Smooth muscle cell of the brain vasculature (primary cell): ENCODE measurements around the gene HYCC1.
A peak's percentile ranks its signal among the peaks of the same experiment; 100 is the strongest.
"Not testable (repeated sequence)": the region's sequence is repeated elsewhere in the genome, so short reads cannot be mapped to it uniquely, and the experiment has no call there.

Experiments used
- DNase-seq: peaks from one replicate; pipeline ENCODE4 v3.0.0-alpha.2; 2012; ENCODE audit warnings: low read depth, low spot score

Gene HYCC1

GRCh38 chr7:23013715-23014649 is at the start of gene HYCC1:
HYCC1 (minus strand) TSS chr7:23014130; CDS start chr7:22991111, 23,019 bp downstream.
- peak; percentile 98 for DNase-seq

DNA sequence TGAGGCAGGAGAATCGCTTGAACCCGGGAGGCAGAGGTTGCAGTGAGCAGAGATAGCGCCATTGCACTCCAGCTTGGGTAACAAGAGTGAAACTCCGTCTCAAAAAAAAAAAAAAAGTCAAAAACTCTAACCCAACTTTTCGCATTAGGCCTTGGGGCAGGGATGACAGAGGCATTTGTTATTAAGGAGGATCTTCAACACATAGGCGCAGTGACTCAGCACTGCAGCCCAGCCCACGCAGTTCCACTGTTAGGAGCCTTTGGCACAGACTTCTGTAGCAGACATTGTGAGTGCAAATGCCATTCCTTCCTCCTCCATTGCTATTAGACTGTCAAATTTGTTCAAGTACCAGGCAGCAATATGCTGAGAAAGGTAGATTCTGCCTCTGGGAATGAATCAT is 48.5 kb upstream of the HYCC1 start:
- no peak for DNase-seq

DNA sequence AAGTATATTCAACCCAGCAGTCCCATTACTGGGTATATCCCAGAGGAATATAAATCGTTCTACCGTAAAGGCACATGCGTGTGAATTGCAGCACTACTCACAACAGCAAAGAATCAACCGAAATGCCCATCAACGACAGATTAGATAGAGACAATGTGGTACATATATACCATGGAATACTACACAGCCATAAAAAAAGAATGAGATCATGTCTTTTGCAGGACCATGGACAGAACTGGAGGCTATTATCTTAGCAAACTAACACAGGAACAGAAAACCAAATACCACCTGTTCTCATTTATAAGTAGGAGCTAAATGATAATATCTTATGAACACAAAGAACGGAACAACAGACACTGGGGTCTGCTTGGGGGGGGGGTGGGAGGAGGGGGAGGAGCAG is 47.4 kb upstream of the HYCC1 start:
- no peak for DNase-seq

- DNase-seq: no peak
Measured at GRCh38 chr7:23058408-23059096, 44.6 kb upstream of the HYCC1 start.

GRCh38 chr7:23055582-23056178 is 41.8 kb upstream of the HYCC1 start:
- peak; percentile 21 for DNase-seq

GRCh38 chr7:23051124-23051485 is 37.2 kb upstream of the HYCC1 start:
- DNase-seq: not testable (repeated sequence)

GRCh38 chr7:23046336-23046735 is 32.4 kb upstream of the HYCC1 start:
- not testable (repeated sequence) for DNase-seq

DNA sequence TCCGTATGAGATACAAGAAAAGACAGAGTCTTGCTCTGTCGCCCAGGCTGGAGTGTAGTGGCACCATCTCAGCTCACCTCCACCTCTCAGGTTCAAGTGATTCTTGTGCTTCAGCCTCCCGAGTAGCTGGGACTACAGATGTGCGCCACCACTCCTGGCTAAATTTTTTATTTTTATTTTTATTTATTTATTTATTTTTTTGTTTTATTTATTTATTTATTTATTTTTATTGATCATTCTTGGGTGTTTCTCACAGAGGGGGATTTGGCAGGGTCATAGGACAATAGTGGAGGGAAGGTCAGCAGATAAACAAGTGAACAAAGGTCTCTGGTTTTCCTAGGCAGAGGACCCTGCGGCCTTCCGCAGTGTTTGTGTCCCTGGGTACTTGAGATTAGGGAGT is 31.2 kb upstream of the HYCC1 start:
- not testable (repeated sequence) for DNase-seq

- DNase-seq: no peak
Measured at GRCh38 chr7:23044581-23044980, 30.7 kb upstream of the HYCC1 start.

DNA sequence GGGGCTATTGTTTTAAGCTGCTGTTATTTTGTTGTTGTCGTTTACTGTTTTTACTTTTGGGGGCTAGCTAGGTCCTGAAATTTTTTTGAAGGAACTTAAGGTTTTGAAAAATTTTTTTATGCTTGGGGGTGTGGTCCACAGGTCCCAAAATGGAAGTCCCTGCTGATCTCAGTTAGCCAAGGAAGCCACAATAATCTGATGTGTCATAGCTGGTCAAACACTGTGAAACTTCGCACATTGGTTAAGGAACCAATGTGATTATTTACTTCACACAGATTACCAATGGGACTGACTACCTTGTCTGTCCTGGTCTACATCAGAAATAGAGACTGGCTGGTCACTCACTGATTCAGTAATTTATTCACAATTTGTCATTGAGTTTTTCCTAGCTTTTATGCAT is 29.5 kb upstream of the HYCC1 start:
- no peak for DNase-seq

DNA sequence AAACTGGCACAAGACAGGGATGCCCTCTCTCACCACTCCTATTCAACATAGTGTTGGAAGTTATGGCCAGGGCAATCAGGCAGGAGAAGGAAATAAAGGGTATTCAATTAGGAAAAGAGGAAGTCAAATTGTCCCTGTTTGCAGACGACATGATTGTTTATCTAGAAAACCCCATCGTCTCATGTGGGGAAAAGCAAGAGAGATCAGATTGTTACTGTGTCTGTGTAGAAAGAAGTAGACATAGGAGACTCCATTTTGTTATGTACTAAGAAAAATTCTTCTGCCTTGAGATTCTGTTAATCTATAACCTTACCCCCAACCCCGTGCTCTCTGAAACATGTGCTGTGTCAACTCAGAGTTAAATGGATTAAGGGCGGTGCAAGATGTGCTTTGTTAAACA is 25.7 kb upstream of the HYCC1 start:
- not testable (repeated sequence) for DNase-seq

DNA sequence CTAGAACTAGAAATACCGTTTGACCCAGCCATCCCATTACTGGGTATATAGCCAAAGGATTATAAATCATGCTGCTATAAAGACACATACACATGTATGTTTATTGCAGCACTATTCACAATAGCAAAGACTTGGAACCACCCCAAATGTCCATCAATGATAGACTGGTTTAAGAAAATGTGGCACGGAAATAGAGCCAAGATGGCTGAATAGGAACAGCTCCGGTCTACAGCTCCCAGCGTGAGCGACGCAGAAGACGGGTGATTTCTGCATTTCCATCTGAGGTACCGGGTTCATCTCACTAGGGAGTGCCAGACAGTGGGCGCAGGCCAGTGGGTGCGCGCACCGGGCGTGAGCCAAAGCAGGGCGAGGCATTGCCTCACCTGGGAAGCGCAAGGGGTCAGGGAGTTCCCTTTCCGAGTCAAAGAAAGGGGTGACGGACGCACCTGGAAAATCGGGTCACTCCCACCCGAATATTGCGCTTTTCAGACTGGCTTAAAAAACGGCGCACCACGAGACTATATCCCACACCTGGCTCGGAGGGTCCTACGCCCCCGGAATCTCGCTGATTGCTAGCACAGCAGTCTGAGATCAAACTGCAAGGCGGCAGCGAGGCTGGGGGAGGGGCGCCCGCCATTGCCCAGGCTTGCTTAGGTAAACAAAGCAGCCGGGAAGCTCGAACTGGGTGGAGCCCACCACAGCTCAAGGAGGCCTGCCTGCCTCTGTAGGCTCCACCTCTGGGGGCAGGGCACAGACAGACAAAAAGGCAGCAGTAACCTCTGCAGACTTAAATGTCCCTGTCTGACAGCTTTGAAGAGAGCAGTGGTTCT is 21.8 kb upstream of the HYCC1 start:
- not testable (repeated sequence) for DNase-seq

- no peak for DNase-seq
Measured at GRCh38 chr7:23027261-23027660, 13.3 kb upstream of the HYCC1 start.

- DNase-seq: no peak
Measured at GRCh38 chr7:23026164-23026563, 12.2 kb upstream of the HYCC1 start.

DNA sequence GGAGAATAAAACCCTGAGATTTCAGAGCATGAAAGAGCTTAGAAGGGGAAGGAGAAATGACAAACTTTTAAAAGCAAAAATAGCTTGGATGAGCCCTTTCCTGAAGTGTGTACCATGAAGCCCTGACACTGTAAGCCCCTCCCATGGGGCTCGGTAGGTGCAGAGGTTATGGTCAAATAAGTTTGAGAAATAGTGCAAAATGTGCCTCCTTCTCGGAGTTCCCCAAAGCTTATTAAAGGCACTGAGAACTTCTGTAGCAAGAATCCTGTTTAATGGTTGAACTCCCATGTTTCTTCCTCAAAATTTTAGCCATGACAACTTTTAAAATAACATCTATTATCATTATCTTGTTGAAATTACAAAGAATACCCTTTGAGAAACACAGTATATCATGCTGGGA is 10.5 kb upstream of the HYCC1 start:
- no peak for DNase-seq

DNA sequence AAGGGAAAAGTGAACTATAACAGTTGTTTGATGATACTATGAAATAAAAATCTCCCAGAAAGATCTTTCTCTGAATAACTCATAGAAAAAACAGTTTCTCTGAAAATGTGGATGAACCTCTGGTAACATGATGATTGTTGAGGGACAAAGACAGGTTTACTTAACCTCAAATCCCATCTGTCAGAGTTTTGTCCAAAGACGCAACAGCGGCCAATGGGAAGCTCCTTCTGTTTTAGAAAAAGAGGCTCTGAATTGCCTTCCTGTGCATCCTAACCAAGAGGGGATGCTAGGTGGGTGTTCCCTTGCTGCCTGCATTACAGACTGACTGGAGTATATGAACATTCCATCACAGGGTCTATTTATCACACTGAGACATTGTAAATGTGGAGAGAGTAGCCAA is 8.9 kb upstream of the HYCC1 start:
- no peak for DNase-seq

GRCh38 chr7:23022258-23022769 is 8.4 kb upstream of the HYCC1 start:
- peak; percentile 69 for DNase-seq

GRCh38 chr7:23021596-23021995 is 7.7 kb upstream of the HYCC1 start:
- no peak for DNase-seq

DNA sequence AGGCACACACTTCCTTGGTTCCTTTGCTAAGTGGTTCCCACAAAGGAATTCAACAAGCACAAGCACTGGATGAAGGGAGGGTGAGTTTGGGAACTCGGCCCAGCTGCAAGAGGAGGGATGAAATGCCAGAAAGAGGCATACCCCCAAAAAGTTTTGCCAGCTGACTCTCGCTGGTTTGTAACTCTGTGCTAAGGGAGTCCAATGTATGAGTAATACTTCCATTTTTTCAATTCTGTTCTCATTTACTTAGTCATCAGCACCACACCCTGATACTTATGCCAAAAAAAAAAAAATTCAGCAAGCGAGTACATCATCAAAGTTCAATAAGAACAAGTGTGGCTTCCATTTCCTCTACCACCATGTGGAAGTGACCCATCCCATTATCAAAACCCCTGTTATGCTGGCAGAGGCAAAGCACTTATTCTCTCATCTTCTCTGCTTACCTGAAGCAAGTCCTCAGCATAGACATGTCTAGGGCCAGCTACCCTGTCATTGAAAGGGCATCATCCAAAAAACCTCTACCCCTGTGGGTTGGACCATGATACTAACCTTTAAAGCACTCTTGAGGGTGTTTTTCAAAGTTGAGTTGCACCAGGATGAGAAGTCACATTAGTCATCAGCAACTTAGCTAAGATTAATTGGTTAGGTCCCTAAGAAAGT is 6.9 kb upstream of the HYCC1 start:
- DNase-seq: no peak

DNA sequence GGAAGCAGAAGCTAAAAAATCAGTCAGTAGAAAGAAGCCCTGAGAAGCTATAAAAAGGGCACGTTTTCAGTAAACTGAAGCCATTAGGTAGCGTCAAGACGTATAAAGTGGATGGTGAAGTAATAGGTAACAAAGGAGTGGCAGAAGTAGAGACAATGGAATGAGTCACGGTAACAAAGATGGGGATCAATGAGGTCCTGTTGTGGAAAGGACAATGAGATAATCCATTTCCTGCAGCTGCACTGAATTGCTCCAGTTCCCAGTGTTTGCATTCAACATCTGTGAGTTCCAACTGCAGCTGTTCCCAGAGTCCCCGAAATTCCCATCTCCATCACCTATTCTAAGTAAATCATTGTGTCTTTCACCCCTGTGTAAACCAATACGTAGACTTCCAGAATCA is 4.8 kb upstream of the HYCC1 start:
- no peak for DNase-seq

- no peak for DNase-seq
Measured at GRCh38 chr7:23017309-23017708, 3.4 kb upstream of the HYCC1 start.
